MM.1S (cell line): ENCODE measurements around the gene AMBN.
A peak's percentile ranks its signal among the peaks of the same experiment; 100 is the strongest.

Experiments used
- DNase-seq: peaks from one replicate; pipeline ENCODE4 v3.0.0-alpha.2; 2015
- H2AFZ ChIP-seq: fragments of 300-600 bp; sonication (generic); 2 replicates; pipeline ENCODE4 v1.6.0; 2016; ENCODE audit warnings: antibody characterized with exemption, low read length
- H3F3A ChIP-seq: fragments of 300-600 bp; sonication (generic); 2 replicates; pipeline ENCODE4 v1.6.1; 2016; ENCODE audit warnings: mild to moderate bottlenecking, antibody characterized with exemption, low read length, moderate library complexity, mixed read lengths; ENCODE audit not compliant: insufficient read depth
- H3K27ac ChIP-seq: fragments of 300-600 bp; sonication (generic); 2 replicates; pipeline ENCODE4 v1.5.1; 2016; ENCODE audit warnings: mild to moderate bottlenecking, low read length
- H3K27me3 ChIP-seq: fragments of 300-600 bp; sonication (generic); replicated peaks from 2 replicates; pipeline ENCODE4 v1.6.0; 2016; ENCODE audit warnings: low read length; ENCODE audit not compliant: insufficient read depth
- H3K36me3 ChIP-seq: fragments of 300-600 bp; sonication (generic); replicated peaks from 2 replicates; pipeline ENCODE4 v1.6.1; 2016; ENCODE audit warnings: mild to moderate bottlenecking, low read length, mixed read lengths; ENCODE audit not compliant: insufficient read depth
- H3K4me1 ChIP-seq: fragments of 300-600 bp; sonication (generic); 2 replicates; pipeline ENCODE4 v1.6.1; 2016; ENCODE audit warnings: low read length, mixed read lengths
- H3K4me2 ChIP-seq: fragments of 300-600 bp; sonication (generic); 2 replicates; pipeline ENCODE4 v1.6.0; 2016; ENCODE audit warnings: low read depth, low read length
- H3K4me3 ChIP-seq: fragments of 300-600 bp; sonication (generic); 2 replicates; pipeline ENCODE4 v1.5.1; 2016; ENCODE audit warnings: low read length, mixed read lengths
- H3K79me2 ChIP-seq: fragments of 300-600 bp; sonication (generic); 2 replicates; pipeline ENCODE4 v1.6.1; 2016; ENCODE audit warnings: mixed run types, low read length, mixed read lengths
- H3K9ac ChIP-seq: fragments of 300-600 bp; sonication (generic); 2 replicates; pipeline ENCODE4 v1.6.1; 2016; ENCODE audit warnings: low read length, mixed read lengths
- H3K9me2 ChIP-seq: fragments of 300-600 bp; sonication (generic); replicated peaks from 2 replicates; pipeline ENCODE4 v1.6.1; 2016; ENCODE audit warnings: mild to moderate bottlenecking, low read length, mixed read lengths; ENCODE audit not compliant: insufficient read depth
- H3K9me3 ChIP-seq: fragments of 300-600 bp; sonication (generic); replicated peaks from 2 replicates; pipeline ENCODE4 v1.6.1; 2016; ENCODE audit warnings: mild to moderate bottlenecking, low read length, mixed read lengths; ENCODE audit not compliant: insufficient read depth
- H4K20me1 ChIP-seq: fragments of 300-600 bp; sonication (generic); 2 replicates; pipeline ENCODE4 v1.6.1; 2016; ENCODE audit warnings: mild to moderate bottlenecking, low read length, moderate library complexity, mixed read lengths; ENCODE audit not compliant: insufficient read depth
- CTCF ChIP-seq: fragments of 300-600 bp; sonication (generic); IDR thresholded peaks from 2 replicates; pipeline ENCODE4 v1.5.1; 2016; ENCODE audit warnings: antibody characterized with exemption, low read length, mixed read lengths
- EZH2 ChIP-seq: fragments of 300-600 bp; sonication (generic); optimal IDR thresholded peaks from 2 replicates; pipeline ENCODE3; 2017; ENCODE audit warnings: low read depth, mild to moderate bottlenecking, antibody characterized with exemption, low read length, mixed read lengths
- EZH2phosphoT487 ChIP-seq: fragments of 300-600 bp; sonication (generic); IDR thresholded peaks from 2 replicates; pipeline ENCODE4 v1.6.1; 2018; ENCODE audit warnings: antibody characterized with exemption, low read length

AMBN gene

DNA sequence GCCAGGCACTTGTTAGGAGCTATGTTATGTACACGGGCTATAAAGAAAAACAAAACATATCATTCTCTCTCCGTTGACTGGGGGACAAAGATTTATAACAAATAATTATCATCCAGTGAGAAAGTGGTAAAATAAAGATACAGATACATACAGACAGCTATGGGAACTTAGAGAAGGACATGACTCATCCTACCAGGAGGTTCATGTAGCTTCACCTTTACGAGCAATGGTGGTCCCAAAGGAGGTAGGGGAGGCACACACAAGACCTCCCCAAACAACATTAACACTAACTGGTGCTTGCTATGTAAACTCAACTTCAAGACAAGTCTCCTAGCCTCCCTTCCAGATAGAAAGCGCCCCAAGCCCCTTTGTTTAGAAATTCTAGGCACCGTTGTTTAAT, 8.9 kb downstream of the AMBN start:
- H3K27ac ChIP-seq, result no peak overlapping the region
- no peaks in the 10 kb centered on the region for H4K20me1 ChIP-seq
- no peaks in the 10 kb centered on the region for H3K27me3 ChIP-seq
- no peaks in the 10 kb centered on the region for H3K79me2 ChIP-seq
- no peaks in the 10 kb centered on the region for H3K9me3 ChIP-seq
- no peak overlapping the region for H3K4me3 ChIP-seq
- H3K4me1 ChIP-seq, result peaks cover 7% of the 10 kb centered on the region; the same call in 1 of the 2 replicates
- H3K4me2 ChIP-seq, result no peak overlapping the region
- H3K9ac ChIP-seq, result no peak overlapping the region
- H3K9me2 ChIP-seq, result no peaks in the 10 kb centered on the region
- no peak for TF ChIP-seq CTCF
- no peak for TF ChIP-seq EZH2phosphoT487
- no peak for TF ChIP-seq EZH2
- no peak overlapping the region for H2AFZ ChIP-seq
- H3K36me3 ChIP-seq, result no peaks in the 10 kb centered on the region
- DNase-seq, result no peak
- no peaks in the 10 kb centered on the region for H3F3A ChIP-seq

DNA sequence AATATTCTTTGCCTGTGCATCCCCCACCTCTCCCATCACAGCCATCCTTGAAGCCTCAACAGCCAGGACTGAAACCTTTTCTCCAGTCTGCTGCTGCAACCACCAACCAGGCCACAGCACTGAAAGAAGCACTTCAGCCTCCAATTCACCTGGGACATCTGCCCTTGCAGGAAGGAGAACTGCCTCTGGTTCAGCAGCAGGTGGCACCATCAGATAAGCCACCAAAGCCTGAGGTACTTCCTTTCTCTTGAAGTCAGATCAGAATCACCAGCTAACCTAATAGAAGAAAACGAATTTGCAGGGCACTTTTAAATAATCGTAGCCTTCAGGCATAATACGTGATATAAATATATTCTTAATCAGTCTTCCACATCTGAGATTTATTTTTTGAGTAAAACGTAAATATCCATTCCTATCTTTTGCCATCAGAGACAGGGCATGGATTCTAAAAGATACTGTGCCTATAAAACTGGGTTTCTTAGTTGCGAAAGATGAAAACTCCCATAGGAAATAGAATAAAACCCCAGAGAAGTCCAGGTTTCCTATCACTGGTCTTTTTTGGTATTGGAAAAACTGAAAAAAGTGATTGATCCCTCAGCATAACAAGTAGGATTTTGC, 9.5 kb downstream of the AMBN start:
- no peak overlapping the region for H3K4me3 ChIP-seq
- peak overlapping the region; percentile 29; the same call in 1 of the 2 replicates for H3K4me2 ChIP-seq

GRCh38 chr4:70603856-70604255, 11.8 kb downstream of the AMBN start:
- no peak for DNase-seq
- H3K27me3 ChIP-seq, result no peaks in the 10 kb centered on the region

More for the DNA sequence above, 9.5 kb downstream of the AMBN start:
- H4K20me1 ChIP-seq, result no peaks in the 10 kb centered on the region
- no peaks in the 10 kb centered on the region for H3K36me3 ChIP-seq
- peak; percentile 89 for DNase-seq
- no peak overlapping the region for H3K9ac ChIP-seq
- H3K9me2 ChIP-seq, result no peaks in the 10 kb centered on the region
- no peak overlapping the region for H3K27ac ChIP-seq
- H3K27me3 ChIP-seq, result no peaks in the 10 kb centered on the region
- no peaks in the 10 kb centered on the region for H3K79me2 ChIP-seq
- H3K4me1 ChIP-seq, result peaks cover 7% of the 10 kb centered on the region; the same call in 1 of the 2 replicates
- H3F3A ChIP-seq, result no peaks in the 10 kb centered on the region
- H2AFZ ChIP-seq, result peak overlapping the region; percentile 22
- TF ChIP-seq EZH2phosphoT487 (no peak), CTCF (peak; percentile 97)
- H3K9me3 ChIP-seq, result no peaks in the 10 kb centered on the region

More at GRCh38 chr4:70603856-70604255, 11.8 kb downstream of the AMBN start:
- no peak overlapping the region for H3K9ac ChIP-seq
- no peaks in the 10 kb centered on the region for H3F3A ChIP-seq
- H3K36me3 ChIP-seq, result no peaks in the 10 kb centered on the region
- H3K27ac ChIP-seq, result no peak overlapping the region
- TF ChIP-seq EZH2phosphoT487 (no peak), EZH2 (no peak), CTCF (no peak)
- H3K79me2 ChIP-seq, result no peaks in the 10 kb centered on the region
- H4K20me1 ChIP-seq, result no peaks in the 10 kb centered on the region
- no peak overlapping the region for H3K4me2 ChIP-seq
- peaks cover 15% of the 10 kb centered on the region for H3K4me1 ChIP-seq
- no peak overlapping the region for H2AFZ ChIP-seq
- H3K4me3 ChIP-seq, result no peak overlapping the region
- no peaks in the 10 kb centered on the region for H3K9me2 ChIP-seq
- no peaks in the 10 kb centered on the region for H3K9me3 ChIP-seq
